Measurements from ENCODE around the gene SPDYE6. TPM values are rescaled to one million over a fixed set of nuclear protein-coding genes. Genes with fewer than 3 reads are reported as not detected.
"Not testable (repeated sequence)": the region's sequence is repeated elsewhere in the genome, so short reads cannot be mapped to it uniquely, and the experiment has no call there.

SPDYE6 gene, protein sequence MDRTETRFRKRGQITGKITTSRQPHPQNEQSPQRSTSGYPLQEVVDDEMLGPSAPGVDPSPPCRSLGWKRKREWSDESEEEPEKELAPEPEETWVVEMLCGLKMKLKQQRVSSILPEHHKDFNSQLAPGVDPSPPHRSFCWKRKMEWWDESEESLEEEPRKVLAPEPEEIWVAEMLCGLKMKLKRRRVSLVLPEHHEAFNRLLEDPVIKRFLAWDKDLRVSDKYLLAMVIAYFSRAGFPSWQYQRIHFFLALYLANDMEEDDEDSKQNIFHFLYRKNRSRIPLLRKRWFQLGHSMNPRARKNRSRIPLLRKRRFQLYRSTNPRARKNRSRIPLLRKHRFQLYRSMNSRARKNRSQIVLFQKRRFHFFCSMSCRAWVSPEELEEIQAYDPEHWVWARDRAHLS
- not detected for total RNA-seq
- 0.18 TPM for polyA plus RNA-seq
- long read RNA-seq, donor 1, partial matches to known transcripts = 0 of 5 reads
- long read RNA-seq, donor 1, other reads (novel, unspliced or antisense) = 5 of 5 reads
- long read RNA-seq, donor 2 = 0 reads
- long read RNA-seq, donor 3 = 0 reads
- long read RNA-seq, donor 4 = 0 reads

DNA sequence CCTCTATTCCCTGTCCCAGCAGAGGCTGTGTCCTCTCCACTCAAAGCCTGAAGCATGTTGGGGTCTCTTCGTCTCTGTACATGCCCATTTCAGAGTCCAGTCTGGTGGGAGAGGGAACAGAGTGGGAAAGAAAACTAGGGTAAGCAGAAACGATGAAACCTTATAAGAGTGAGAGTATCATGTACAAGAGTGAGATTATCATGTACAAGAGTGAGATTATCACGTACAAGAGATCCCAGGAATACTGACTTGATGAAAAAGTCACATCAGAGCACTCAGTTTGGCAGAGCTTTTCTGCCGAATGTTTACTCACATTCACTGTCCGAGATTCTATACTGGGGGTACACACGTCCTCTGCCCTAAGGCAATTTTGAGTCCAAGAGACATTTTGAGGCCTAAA is at the start of gene SPDYE6:
TSS of gene SPDYE6 (minus strand) at position 101 of the 400 bp plus-strand sequence. CDS start 421 bp downstream, outside the sequence.
- intact Hi-C loops (cut with DNase I) = not testable (repeated sequence)

DNA sequence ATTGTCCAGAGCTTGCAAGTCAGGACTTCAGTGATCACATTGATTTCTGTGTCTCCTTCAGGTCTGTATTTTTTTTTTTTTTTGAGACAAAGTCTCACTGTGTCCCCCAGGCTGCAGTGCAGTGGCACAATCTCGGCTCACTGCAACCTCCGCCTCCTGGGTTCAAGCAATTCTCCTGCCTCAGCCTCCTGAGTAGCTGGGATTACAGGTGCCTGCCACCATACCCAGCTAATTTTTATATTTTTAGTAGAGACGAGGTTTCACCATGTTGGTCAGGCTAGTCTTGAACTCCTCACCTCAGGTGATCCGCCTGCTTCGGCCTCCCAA is 48.6 kb upstream of the SPDYE6 start:
- DNase-seq; H3K27ac ChIP-seq (ENCODE audit: low read length); H3K9me3 ChIP-seq (ENCODE audit: control insufficient read depth, low read length); ATAC-seq; H3K27me3 ChIP-seq (ENCODE audit: control insufficient read depth, insufficient read depth); intact Hi-C loops (cut with DNase I); H3K4me3 ChIP-seq (ENCODE audit: low read length); H3K4me1 ChIP-seq (ENCODE audit: control insufficient read depth, insufficient read depth, low read length): not testable (repeated sequence)
- 93% methylated on average over 5 of the region's 5 CpGs for WGBS

More for the DNA sequence above, at the start of gene SPDYE6:
- not testable (repeated sequence) for H3K27ac ChIP-seq (ENCODE audit: low read length); H3K9me3 ChIP-seq (ENCODE audit: control insufficient read depth, low read length); DNase-seq; H3K4me1 ChIP-seq (ENCODE audit: control insufficient read depth, insufficient read depth, low read length); H3K4me3 ChIP-seq (ENCODE audit: low read length); ATAC-seq; H3K27me3 ChIP-seq (ENCODE audit: control insufficient read depth, insufficient read depth)
- no CpG with 5 or more reads among the region's 6 CpGs for WGBS

DNA sequence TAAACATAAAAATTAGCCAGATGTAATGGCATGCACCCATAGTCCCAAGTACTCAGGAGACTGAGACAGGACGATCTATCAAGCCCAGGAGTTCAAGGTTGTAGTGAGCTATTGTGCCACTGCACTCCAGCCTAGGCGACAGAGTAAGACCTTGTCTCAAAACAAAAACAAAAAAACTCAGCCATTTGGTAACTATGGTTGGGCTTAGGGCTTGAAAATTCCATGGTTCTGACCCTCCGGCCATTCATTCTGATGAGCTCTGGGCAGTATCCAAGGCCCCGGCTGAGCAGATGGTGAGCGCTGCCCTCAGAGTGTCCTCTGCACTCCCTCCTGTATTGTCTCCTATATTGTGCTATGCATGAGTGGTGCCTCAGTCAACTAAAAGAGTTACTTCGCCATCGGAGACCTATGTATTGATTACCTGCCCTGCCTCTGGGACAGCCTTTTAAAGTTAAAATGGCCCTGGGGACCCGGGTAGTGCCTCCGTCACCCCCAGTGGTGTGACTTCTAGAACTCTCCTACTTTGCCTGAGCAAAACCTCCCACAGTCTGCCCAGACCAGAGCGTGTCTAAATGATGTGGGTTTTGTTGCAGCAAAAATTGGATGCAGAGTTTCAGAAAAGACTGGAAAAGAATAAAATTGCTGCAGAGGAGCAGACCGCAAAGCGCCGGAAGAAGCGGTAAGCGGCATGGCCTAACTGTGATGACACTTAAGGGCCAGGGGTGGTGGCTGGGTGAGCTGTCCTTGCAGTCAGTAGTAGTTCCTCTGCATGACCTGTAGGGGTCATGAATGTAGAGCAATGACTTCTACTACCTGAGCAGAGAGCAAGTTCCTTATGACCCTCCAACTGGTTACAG is 48.0 kb upstream of the SPDYE6 start:
- intact Hi-C loops (cut with DNase I) = no loop called here
- WGBS = 69% methylated on average over 15 of the region's 15 CpGs
- no peak overlapping the region for H3K4me3 ChIP-seq (ENCODE audit: low read length)
- H3K4me1 ChIP-seq (ENCODE audit: control insufficient read depth, insufficient read depth, low read length) = no peaks in the 10 kb centered on the region
- H3K27ac ChIP-seq (ENCODE audit: low read length) = no peak overlapping the region
- no peaks in the 10 kb centered on the region for H3K9me3 ChIP-seq (ENCODE audit: control insufficient read depth, low read length)
- DNase-seq = no peak
- peak; percentile 78 to 86 for ATAC-seq
- H3K27me3 ChIP-seq (ENCODE audit: control insufficient read depth, insufficient read depth) = no peaks in the 10 kb centered on the region

DNA sequence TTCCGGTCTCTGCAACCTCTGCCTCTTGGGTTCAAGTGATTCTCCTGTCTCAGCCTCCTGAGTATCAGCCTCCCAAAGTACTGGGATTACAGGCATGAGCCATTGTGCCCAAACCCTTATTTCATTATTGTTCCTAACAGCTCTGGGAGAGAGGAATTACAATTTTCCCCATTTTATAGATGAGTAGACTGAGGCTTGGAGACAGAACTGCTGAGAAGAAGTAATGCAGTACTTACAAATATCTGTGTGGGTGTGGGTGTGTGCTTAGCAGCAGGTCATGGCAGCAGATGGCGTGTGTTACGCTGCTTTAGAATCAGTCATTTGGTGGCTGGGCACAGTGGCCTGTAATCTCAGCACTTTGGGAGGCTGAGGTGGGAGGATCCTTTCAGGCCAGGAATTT is 47.3 kb upstream of the SPDYE6 start:
- no peak for ATAC-seq
- Histone ChIP-seq H3K4me1 (ENCODE audit: control insufficient read depth, insufficient read depth, low read length) (no peaks in the 10 kb centered on the region), H3K27ac (ENCODE audit: low read length) (no peak overlapping the region), H3K27me3 (ENCODE audit: control insufficient read depth, insufficient read depth) (no peaks in the 10 kb centered on the region), H3K9me3 (ENCODE audit: control insufficient read depth, low read length) (no peaks in the 10 kb centered on the region), H3K4me3 (ENCODE audit: low read length) (no peak overlapping the region)
- intact Hi-C loops (cut with DNase I) = no loop called here
- 96% methylated on average over 3 of the region's 3 CpGs for WGBS
- no peak for DNase-seq

DNA sequence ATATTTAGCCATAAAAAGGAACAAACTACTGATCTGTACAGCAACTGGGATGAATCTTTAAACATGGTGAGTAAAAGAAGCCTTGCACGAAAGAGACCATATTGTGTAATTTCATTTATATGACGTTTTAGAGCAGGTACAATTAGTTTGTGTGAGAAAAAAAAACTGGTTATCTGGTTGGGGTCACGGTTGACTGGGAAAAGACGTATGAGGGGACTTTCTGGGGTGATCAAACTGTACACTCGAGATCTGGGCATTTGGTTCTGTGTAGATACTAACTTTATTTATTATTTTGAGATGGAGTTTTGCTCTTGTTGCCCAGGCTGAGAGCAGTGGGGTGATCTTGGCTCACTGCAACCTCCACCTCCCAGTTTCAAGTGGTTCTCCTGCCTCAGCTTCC is 44.1 kb upstream of the SPDYE6 start:
- Histone ChIP-seq H3K9me3 (ENCODE audit: control insufficient read depth, low read length) (no peaks in the 10 kb centered on the region), H3K27ac (ENCODE audit: low read length) (no peak overlapping the region), H3K4me1 (ENCODE audit: control insufficient read depth, insufficient read depth, low read length) (peaks cover 2% of the 10 kb centered on the region), H3K4me3 (ENCODE audit: low read length) (no peak overlapping the region), H3K27me3 (ENCODE audit: control insufficient read depth, insufficient read depth) (no peaks in the 10 kb centered on the region)
- ATAC-seq (no peak), DNase-seq (no peak)
- intact Hi-C loops (cut with DNase I) = no loop called here
- 89% methylated on average over 5 of the region's 5 CpGs for WGBS

DNA sequence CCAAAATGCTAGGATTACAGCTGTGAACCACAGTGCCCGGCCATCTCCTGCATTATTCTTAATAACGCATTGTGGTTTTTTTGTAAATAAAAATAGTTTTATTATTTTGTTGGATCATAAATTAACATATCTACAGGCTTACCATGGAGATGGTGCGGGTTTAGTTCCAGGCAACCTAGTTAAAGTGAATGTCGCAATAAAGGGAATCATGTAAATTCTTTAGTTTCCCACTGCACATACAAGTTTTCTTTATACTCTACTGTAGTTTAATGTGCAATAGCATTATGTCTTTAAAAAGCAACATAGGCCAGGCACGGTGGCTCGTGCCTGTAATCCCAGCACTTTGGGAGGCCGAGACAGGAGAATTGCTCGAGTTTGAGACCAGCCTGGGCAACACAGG is 42.3 kb upstream of the SPDYE6 start:
- Histone ChIP-seq H3K4me3 (ENCODE audit: low read length) (no peak overlapping the region), H3K27me3 (ENCODE audit: control insufficient read depth, insufficient read depth) (no peaks in the 10 kb centered on the region), H3K27ac (ENCODE audit: low read length) (no peak overlapping the region), H3K4me1 (ENCODE audit: control insufficient read depth, insufficient read depth, low read length) (peaks cover 2% of the 10 kb centered on the region), H3K9me3 (ENCODE audit: control insufficient read depth, low read length) (no peaks in the 10 kb centered on the region)
- no peak for DNase-seq
- 95% methylated on average over 8 of the region's 8 CpGs for WGBS
- ATAC-seq = no peak
- intact Hi-C loops (cut with DNase I) = loop anchor here in 1 of 4 donors (10.0 kb wide), 1 partner anchor 114 kb away; the partner anchor contains the start of gene SH2B2

DNA sequence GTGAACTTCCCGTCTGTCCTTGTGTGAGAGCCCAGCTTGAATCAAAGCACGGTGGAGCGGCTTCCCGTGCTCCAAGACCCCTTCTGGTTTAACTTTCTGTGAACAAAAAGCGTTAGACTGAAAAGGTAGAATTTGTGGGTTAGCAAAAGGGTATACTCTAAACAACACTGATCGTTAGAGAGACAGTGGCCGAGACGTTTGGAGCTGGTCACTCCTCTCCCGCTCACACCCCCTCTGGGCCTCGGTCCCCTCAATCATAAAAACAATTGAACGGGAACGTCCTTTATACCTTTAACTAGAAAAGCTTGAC is 40.4 kb upstream of the SPDYE6 start:
- ATAC-seq (peak in 1 of 2 donors; percentile 11), DNase-seq (no peak)
- Histone ChIP-seq H3K27me3 (ENCODE audit: control insufficient read depth, insufficient read depth) (no peaks in the 10 kb centered on the region), H3K9me3 (ENCODE audit: control insufficient read depth, low read length) (no peaks in the 10 kb centered on the region), H3K27ac (ENCODE audit: low read length) (peak overlapping the region; percentile 61), H3K4me3 (ENCODE audit: low read length) (peak overlapping the region; percentile 91), H3K4me1 (ENCODE audit: control insufficient read depth, insufficient read depth, low read length) (peaks cover 2% of the 10 kb centered on the region)
- intact Hi-C loops (cut with DNase I) = loop anchor here in 1 of 4 donors (10.0 kb wide), 1 partner anchor 112 kb away; the partner anchor contains the start of gene SH2B2
- WGBS = under 1% methylated on average over 12 of the region's 12 CpGs

DNA sequence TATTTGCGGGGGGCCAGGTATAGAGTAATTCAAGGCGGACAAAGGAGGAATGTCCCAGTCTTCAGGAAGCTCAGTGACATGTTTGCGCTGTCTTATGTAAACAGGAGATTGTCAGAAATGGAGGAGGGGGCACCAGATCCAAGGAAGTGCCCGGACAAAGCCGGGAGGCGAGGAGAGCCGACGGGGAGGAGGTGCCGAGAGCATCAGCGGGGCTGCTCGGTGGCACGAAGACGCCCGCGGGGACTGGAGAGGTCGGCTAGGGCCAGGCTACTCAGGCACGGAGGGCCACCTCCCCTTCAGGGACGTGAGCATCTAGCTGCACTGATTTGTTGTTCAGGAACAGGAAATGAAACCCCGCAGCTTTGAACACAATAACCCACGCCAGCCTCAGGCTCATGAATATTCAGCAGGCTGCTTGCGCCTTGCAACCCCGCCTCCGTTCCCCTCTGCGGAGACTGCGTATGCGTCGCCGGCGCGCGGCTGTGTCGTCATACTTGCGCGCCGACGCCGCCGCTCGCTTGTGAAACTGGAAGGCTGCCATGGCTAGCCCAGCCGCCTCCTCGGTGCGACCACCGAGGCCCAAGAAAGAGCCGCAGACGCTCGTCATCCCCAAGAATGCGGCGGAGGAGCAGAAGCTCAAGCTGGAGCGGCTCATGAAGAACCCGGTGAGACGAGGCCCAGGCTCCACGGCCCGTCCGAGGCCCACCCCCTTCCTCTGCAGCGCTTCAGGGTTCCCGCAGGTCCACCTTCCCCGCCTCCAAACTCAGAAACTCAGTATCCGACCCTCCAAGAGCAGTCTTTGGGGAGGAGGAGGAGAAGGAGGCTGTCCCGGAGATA is 39.8 kb upstream of the SPDYE6 start, which contains the start of gene PRKRIP1:
TSS of gene PRKRIP1 (plus strand) at position 491 of the 837 bp plus-strand sequence. CDS start at position 540, 49 bp downstream.
- Histone ChIP-seq H3K4me1 (ENCODE audit: control insufficient read depth, insufficient read depth, low read length) (peaks cover 2% of the 10 kb centered on the region), H3K27ac (ENCODE audit: low read length) (peak within 1 kb of the TSS; percentile 82), H3K4me3 (ENCODE audit: low read length) (peak within 1 kb of the TSS; percentile 91), H3K9me3 (ENCODE audit: control insufficient read depth, low read length) (no peaks in the 10 kb centered on the region), H3K27me3 (ENCODE audit: control insufficient read depth, insufficient read depth) (no peaks in the 10 kb centered on the region)
- DNase-seq (peak; percentile 85 to 91 (median 88)), ATAC-seq (peak; percentile 94 to 95)
- intact Hi-C loops (cut with DNase I) = loop anchor here in 1 of 4 donors (10.0 kb wide), 1 partner anchor 111 kb away; the partner anchor contains the start of gene SH2B2
- under 1% methylated on average over 57 of the region's 59 CpGs for WGBS

DNA sequence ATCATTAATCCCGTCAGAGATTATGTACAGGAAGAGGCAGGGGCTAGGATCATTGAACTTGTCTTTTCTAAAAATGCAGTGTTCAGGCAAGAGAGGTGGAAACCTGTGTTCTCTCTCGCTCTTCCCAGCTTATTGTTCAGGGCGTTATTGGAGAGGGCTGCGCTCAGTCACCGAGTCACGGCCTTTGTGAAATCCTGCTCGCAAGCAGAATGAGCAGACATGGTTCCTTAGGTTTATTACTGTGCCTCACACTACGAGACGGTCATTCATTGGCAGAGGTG is 39.3 kb upstream of the SPDYE6 start:
- ATAC-seq (peak in 1 of 2 donors; percentile 19), DNase-seq (no peak)
- Histone ChIP-seq H3K4me1 (ENCODE audit: control insufficient read depth, insufficient read depth, low read length) (peaks cover 2% of the 10 kb centered on the region), H3K9me3 (ENCODE audit: control insufficient read depth, low read length) (no peaks in the 10 kb centered on the region), H3K27me3 (ENCODE audit: control insufficient read depth, insufficient read depth) (no peaks in the 10 kb centered on the region), H3K27ac (ENCODE audit: low read length) (peak overlapping the region; percentile 82), H3K4me3 (ENCODE audit: low read length) (peak overlapping the region; percentile 91)
- 11% methylated on average over 9 of the region's 9 CpGs for WGBS
- intact Hi-C loops (cut with DNase I) = loop anchor here in 1 of 4 donors (10.0 kb wide), 1 partner anchor 111 kb away; the partner anchor contains the start of gene SH2B2

DNA sequence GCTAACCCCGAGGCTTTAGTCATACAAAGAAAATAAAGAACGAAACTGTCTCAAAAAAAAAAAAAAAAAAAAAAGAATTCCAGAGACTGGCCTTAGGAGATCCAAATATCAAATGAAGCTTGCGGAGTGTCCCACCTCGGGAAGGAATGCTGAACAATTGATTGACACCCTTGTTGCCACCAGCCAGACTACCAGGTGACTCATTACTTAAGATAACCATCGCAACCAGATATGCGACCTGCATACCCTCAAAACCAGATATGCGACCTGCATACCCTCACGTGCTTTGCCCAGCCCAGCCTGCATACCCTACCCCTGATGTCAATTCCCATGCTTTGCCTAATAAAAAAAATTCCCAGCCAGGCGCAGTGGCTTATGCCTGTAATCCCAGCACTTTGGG is 37.2 kb upstream of the SPDYE6 start:
- Histone ChIP-seq H3K4me1 (ENCODE audit: control insufficient read depth, insufficient read depth, low read length) (peaks cover 2% of the 10 kb centered on the region), H3K4me3 (ENCODE audit: low read length) (no peak overlapping the region), H3K27me3 (ENCODE audit: control insufficient read depth, insufficient read depth) (no peaks in the 10 kb centered on the region), H3K9me3 (ENCODE audit: control insufficient read depth, low read length) (no peaks in the 10 kb centered on the region), H3K27ac (ENCODE audit: low read length) (no peak overlapping the region)
- DNase-seq (no peak), ATAC-seq (no peak)
- intact Hi-C loops (cut with DNase I) = loop anchor here in 2 of 4 donors (5.0 to 10.0 kb wide), 2 partner anchors 106 to 109 kb away; partner anchors contain the start of gene SH2B2 (in 2 of the 2)
- WGBS = 85% methylated on average over 9 of the region's 9 CpGs
